ENCODE results near the gene ZBTB2. TPM values are rescaled to one million over a fixed set of nuclear protein-coding genes. Genes with fewer than 3 reads are reported as not detected.

ZBTB2 gene
- polyA plus RNA-seq, 3 donors: 7.2 to 14.0 (median 9.6) TPM

- Histone ChIP-seq H3K27ac (ENCODE audit: low read depth in 1 of 2, low read length in 2 of 2) (peak overlapping the region in 1 of 2 donors; percentile 11), H3K79me2 (ENCODE audit: insufficient read depth, low read length) (peaks cover 47% of the 10 kb centered on the region), H3K27me3 (ENCODE audit: control insufficient read depth in 2 of 2, insufficient read depth in 2 of 2, low read length in 2 of 2) (no peaks in the 10 kb centered on the region), H2AFZ (ENCODE audit: insufficient read depth, low read depth, low read length, poor library complexity, severe bottlenecking) (no peak overlapping the region), H3K9me3 (replicated peaks in 1 of 2; ENCODE audit: control insufficient read depth in 1 of 2, insufficient read depth in 1 of 2, low read length in 2 of 2) (no peaks in the 10 kb centered on the region), H3K4me3 (replicated peaks in 1 of 3; ENCODE audit: low read depth in 2 of 3, low read length in 3 of 3) (no peak overlapping the region), H4K20me1 (ENCODE audit: insufficient read depth, low read length) (peaks cover 11% of the 10 kb centered on the region), H3K9ac (ENCODE audit: insufficient read depth, low read length, poor library complexity, severe bottlenecking) (no peak overlapping the region), H3K36me3 (replicated peaks in 1 of 2; ENCODE audit: control insufficient read depth in 1 of 2, insufficient read depth in 2 of 2, low read length in 2 of 2) (peaks cover 25 to 59% of the 10 kb centered on the region in 2 donors), H3K4me2 (replicated peaks; ENCODE audit: extremely low read depth, low read length, poor library complexity, severe bottlenecking) (no peak overlapping the region), H3K4me1 (ENCODE audit: control insufficient read depth in 1 of 2, insufficient read depth in 2 of 2, low read length in 2 of 2) (no peaks in the 10 kb centered on the region)
- TF ChIP-seq CTCF (IDR thresholded peaks at IDR 0.05): no peak
- intact Hi-C loops (cut with micrococcal nuclease): no loop called here
- H3K9me3 Mint-ChIP-seq: no peaks in the 10 kb centered on the region
- no peaks in the 10 kb centered on the region for H3K27me3 Mint-ChIP-seq (ENCODE audit: low read depth in 3 of 3)
- no peak for DNase-seq
- 95% methylated on average over 2 of the region's 3 CpGs for WGBS (ENCODE audit: insufficient coverage)
- peaks cover 22 to 52% of the 10 kb centered on the region in 2 donors for H3K36me3 Mint-ChIP-seq
- H3K4me3 Mint-ChIP-seq: no peak overlapping the region
- peak overlapping the region in 2 of 7 donors; percentile 35 to 57 for H3K27ac Mint-ChIP-seq
- peaks cover 6% of the 10 kb centered on the region for H3K4me1 Mint-ChIP-seq
Observed at GRCh38 chr6:151436300-151436699, 44.9 kb upstream of the ZBTB2 start.

GRCh38 chr6:151434369-151434768 lies 43.0 kb upstream of the ZBTB2 start:
- intact Hi-C loops (cut with micrococcal nuclease): no loop called here
- TF ChIP-seq CTCF (IDR thresholded peaks at IDR 0.05): no peak
- Histone ChIP-seq H3K4me1 (ENCODE audit: control insufficient read depth in 1 of 2, insufficient read depth in 2 of 2, low read length in 2 of 2) (no peaks in the 10 kb centered on the region), H3K4me2 (replicated peaks; ENCODE audit: extremely low read depth, low read length, poor library complexity, severe bottlenecking) (no peak overlapping the region), H3K36me3 (replicated peaks in 1 of 2; ENCODE audit: control insufficient read depth in 1 of 2, insufficient read depth in 2 of 2, low read length in 2 of 2) (peaks cover 43 to 78% of the 10 kb centered on the region in 2 donors), H3K9ac (ENCODE audit: insufficient read depth, low read length, poor library complexity, severe bottlenecking) (no peak overlapping the region), H3K9me3 (replicated peaks in 1 of 2; ENCODE audit: control insufficient read depth in 1 of 2, insufficient read depth in 1 of 2, low read length in 2 of 2) (no peaks in the 10 kb centered on the region), H3K27me3 (ENCODE audit: control insufficient read depth in 2 of 2, insufficient read depth in 2 of 2, low read length in 2 of 2) (no peaks in the 10 kb centered on the region), H3K27ac (ENCODE audit: low read depth in 1 of 2, low read length in 2 of 2) (no peak overlapping the region), H2AFZ (ENCODE audit: insufficient read depth, low read depth, low read length, poor library complexity, severe bottlenecking) (no peak overlapping the region), H3K79me2 (ENCODE audit: insufficient read depth, low read length) (peaks cover 30% of the 10 kb centered on the region), H3K4me3 (replicated peaks in 1 of 3; ENCODE audit: low read depth in 2 of 3, low read length in 3 of 3) (no peak overlapping the region), H4K20me1 (ENCODE audit: insufficient read depth, low read length) (peaks cover 11% of the 10 kb centered on the region)
- H3K27me3 Mint-ChIP-seq (ENCODE audit: low read depth in 3 of 3): no peaks in the 10 kb centered on the region
- H3K36me3 Mint-ChIP-seq: peaks cover 39 to 71% of the 10 kb centered on the region in 2 donors
- H3K27ac Mint-ChIP-seq: peak overlapping the region in 1 of 7 donors; percentile 15
- no peak overlapping the region for H3K4me3 Mint-ChIP-seq
- DNase-seq: no peak
- no peaks in the 10 kb centered on the region for H3K9me3 Mint-ChIP-seq
- peaks cover 2% of the 10 kb centered on the region for H3K4me1 Mint-ChIP-seq
- WGBS (ENCODE audit: insufficient coverage): no CpG with 5 or more reads among the region's 2 CpGs

Measured in CD14-positive monocyte (primary cell).